IPS-18a (cell line): ENCODE results near the gene SAMD10.

Source experiments
- H3K27ac ChIP-seq: one replicate; pipeline ENCODE4 v1.5.1; 2013; ENCODE audit warnings: low read length
- H3K27me3 ChIP-seq: one replicate; pipeline ENCODE4 v1.6.1; 2013; ENCODE audit warnings: mild to moderate bottlenecking, low read length; ENCODE audit not compliant: control insufficient read depth, insufficient read depth
- H3K36me3 ChIP-seq: one replicate; pipeline ENCODE4 v1.6.1; 2013; ENCODE audit warnings: low read depth, low read length; ENCODE audit not compliant: control insufficient read depth
- H3K4me1 ChIP-seq: one replicate; pipeline ENCODE4 v1.6.1; 2013; ENCODE audit warnings: low read depth, low read length; ENCODE audit not compliant: control insufficient read depth
- H3K4me3 ChIP-seq: one replicate; pipeline ENCODE4 v1.5.1; 2013; ENCODE audit warnings: low read length
- H3K9ac ChIP-seq: one replicate; pipeline ENCODE4 v1.6.1; 2013; ENCODE audit warnings: mild to moderate bottlenecking, low read length, moderate library complexity
- H3K9me3 ChIP-seq: one replicate; pipeline ENCODE4 v1.6.1; 2013; ENCODE audit warnings: low read depth, low read length; ENCODE audit not compliant: control insufficient read depth

Gene SAMD10

DNA sequence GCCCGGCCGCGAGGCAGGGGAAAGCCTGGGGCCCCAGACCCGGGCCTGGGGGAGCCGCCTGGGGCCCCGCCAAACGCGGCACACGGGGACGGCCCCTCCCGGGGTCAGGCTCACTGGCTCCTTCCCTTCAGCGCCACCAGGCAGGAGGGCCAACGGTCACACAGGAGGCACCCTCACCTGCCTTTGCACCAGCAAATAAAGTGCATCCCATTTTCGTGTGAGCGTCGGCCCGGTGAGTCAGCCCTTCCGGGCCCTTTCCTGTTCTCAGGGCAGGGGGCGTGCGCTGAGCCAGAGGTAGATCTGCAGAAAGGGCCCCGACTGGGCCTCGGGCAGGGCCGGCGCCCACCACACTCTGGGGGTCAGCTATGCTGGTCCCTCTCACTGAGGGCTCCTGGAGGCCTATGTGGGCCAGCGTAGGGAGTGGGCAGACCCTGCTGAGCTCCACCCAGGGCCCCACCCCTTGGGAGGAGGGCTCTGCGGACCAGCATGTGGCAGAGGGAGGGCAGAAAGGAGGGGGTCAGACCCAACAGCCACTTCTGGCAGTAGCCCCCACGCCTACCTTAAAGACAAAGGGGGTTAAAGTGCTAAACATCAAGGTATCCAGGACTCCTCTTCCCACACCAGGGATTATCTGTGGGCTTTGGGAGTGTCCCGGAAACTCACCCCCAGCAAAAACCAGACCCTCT, 22.3 kb downstream of the SAMD10 start:
- Histone ChIP-seq H3K9me3 (no peaks in the 10 kb centered on the region), H3K27me3 (no peaks in the 10 kb centered on the region), H3K4me1 (peaks cover 13% of the 10 kb centered on the region), H3K9ac (peak overlapping the region; percentile 83), H3K36me3 (peaks cover 11% of the 10 kb centered on the region), H3K27ac (peak overlapping the region; percentile 85), H3K4me3 (peak overlapping the region; percentile 71)

DNA sequence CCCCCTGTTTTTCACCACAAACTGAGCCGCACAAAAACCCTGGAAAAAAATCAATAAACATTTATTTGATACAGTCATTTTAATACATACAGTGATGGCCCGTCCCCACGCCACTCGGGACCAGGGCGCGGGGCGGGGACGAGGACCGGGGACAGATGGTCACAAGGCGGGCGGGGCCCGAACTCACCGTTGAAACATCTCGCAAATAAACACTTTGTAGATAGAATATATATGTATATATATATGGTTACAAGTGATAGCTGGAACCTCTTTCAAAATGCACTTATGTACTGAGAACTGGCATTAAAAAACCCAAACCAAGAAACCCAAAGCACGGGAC, 22.8 kb downstream of the SAMD10 start:
- Histone ChIP-seq H3K4me1 (peaks cover 13% of the 10 kb centered on the region), H3K36me3 (peaks cover 6% of the 10 kb centered on the region), H3K27me3 (no peaks in the 10 kb centered on the region), H3K27ac (no peak overlapping the region), H3K9me3 (no peaks in the 10 kb centered on the region), H3K4me3 (peak overlapping the region; percentile 71), H3K9ac (peak overlapping the region; percentile 83)

DNA sequence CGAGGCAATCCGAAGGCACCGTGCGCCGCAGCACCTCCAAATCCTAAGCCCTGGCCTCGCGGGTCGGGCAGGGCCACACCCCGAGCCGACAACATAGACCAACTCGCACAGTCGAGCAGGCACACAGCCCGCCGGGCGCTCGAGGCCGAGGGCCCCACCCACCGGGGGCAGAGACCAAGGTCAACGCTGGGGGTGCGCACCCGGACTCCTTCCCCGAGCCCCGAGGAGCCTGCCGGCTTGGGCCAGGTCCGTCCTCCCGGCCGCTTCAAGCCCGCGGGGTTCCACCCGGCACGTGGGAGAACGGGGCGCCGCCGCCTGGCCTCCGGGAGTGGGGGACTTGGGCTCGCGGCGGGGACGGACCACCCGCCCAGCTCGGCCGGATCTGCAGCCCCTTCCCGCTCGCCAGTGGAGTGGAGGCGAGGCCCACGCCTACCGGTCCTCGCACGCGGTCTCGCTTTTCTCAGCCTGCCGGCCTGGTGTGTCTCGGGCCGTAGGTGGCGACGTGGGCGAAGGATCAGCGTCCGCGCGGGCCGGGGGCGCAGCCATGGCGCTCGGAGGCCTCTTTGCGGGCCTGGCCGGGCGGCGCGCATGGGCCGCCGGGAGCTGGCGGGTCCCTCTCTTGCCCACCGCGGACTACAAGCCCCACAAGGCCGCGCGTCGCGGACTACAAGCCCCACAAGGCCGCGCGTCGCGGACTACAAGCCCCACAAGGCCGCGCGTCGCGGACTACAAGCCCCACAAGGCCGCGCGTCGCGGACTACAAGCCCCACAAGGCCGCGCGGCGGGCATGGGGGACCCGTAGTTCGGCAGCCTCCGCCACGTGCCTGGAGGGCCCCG, 23.4 kb downstream of the SAMD10 start, which contains the start of gene UCKL1:
TSS of gene UCKL1 (minus strand) at position 590 of the 837 bp plus-strand sequence. CDS start at position 546, 44 bp downstream.
- Histone ChIP-seq H3K36me3 (no peaks in the 10 kb centered on the region), H3K27ac (peak within 1 kb of the TSS; percentile 85), H3K9me3 (no peaks in the 10 kb centered on the region), H3K27me3 (no peaks in the 10 kb centered on the region), H3K4me1 (peaks cover 13% of the 10 kb centered on the region), H3K4me3 (peak within 1 kb of the TSS; percentile 88), H3K9ac (peak within 1 kb of the TSS; percentile 87)

DNA sequence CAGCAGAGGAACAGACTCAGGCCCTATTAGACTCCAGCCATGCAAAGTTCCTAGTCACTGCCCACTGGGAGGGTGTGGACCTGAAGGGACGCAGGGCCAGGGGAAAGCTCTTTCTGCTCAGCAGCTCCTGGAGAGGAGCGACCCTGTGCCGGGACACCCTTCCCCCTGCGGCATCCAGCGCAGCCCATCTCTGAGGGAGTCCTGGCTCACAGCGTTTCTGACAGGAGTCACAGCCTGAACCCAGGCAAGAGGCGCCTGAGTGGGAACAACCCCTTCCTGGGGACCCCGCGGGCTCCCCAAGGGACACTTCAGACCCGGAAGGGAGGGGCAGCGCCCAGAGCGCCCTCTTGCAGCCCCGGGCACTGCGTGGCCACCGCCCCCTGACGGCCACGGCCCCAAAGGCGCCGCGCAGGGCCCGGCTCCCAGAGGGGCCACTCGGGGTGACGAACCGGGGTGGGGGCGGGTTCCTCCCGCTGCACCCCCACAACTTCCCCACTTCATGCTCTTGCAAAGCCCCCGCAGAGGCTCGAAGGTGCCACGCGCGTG, 24.1 kb downstream of the SAMD10 start:
- Histone ChIP-seq H3K36me3 (no peaks in the 10 kb centered on the region), H3K9me3 (no peaks in the 10 kb centered on the region), H3K27ac (no peak overlapping the region), H3K4me1 (peaks cover 13% of the 10 kb centered on the region), H3K27me3 (no peaks in the 10 kb centered on the region), H3K9ac (peak overlapping the region; percentile 87), H3K4me3 (peak overlapping the region; percentile 88)

DNA sequence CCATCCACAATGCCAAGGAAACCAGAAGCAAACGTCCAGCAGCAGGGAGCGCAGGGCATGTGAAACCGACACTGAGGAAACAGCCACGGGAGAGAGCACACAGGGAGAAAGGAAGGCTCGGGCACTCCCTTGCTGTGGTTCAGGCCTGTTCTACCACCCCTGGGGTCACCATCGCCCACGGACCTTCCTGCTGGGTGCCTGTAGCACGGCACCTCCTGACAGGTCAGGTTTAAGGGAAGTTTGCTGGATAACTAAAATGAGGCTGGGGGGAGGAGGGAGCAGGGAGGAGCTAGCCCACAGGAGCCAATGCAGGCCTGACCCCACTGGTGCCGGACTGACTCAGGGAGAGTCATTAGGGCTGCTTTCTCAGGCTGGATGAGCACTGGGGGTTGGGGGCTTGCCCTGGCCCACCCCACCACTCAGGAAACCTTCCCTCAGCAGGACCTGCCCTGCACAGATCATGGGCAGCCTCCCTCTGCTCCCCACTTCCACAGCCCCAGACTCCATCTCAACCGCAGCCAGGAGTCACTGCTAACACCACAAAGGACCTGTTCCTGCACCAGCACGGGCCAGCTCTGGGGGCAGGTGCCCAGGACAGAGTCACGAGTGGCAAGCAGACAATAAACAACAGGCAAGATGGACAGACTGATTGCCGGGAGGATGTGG, 25.5 kb downstream of the SAMD10 start:
- no peaks in the 10 kb centered on the region for H3K27me3 ChIP-seq
- H3K27ac ChIP-seq: no peak overlapping the region
- no peaks in the 10 kb centered on the region for H3K36me3 ChIP-seq
- H3K9me3 ChIP-seq: no peaks in the 10 kb centered on the region
- H3K4me1 ChIP-seq: peaks cover 14% of the 10 kb centered on the region
- H3K9ac ChIP-seq: no peak overlapping the region
- no peak overlapping the region for H3K4me3 ChIP-seq

DNA sequence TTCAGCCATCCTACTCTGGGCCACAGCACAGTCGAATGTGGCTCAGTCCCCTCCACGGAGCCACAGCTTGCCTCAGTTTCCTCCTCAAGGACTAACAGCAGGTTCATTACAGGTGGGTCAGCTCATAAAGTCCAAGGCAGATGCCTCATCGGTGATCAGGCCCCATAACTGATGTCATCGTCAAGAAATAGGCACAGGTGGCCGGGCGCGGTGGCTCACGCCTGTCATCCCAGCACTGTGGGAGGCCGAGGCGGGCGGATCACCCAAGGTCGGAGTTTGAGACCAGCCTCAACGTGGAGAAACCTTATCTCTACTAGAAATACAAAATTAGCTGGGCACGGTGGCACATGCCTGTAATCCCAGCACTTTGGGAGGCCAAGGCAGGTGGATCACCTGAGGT, 26.7 kb downstream of the SAMD10 start:
- Histone ChIP-seq H3K9me3 (no peaks in the 10 kb centered on the region), H3K4me3 (no peak overlapping the region), H3K36me3 (no peaks in the 10 kb centered on the region), H3K27me3 (no peaks in the 10 kb centered on the region), H3K9ac (no peak overlapping the region), H3K4me1 (peaks cover 11% of the 10 kb centered on the region), H3K27ac (no peak overlapping the region)

DNA sequence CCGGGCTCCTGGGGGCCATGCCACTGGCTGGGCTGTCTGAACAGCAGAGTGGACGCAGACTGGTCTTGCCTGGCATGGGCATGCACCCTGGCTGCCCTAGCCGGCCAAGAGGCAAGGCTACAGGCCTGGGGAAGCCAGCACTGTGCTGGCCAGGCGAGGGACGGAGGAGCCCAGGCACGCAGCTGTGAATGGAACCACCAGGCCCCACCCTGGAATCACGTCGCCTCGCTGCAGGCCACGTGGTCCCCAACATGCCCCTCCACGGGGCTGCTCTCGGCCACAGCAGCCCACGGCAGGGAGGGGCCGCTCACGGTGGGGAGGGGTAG, 27.3 kb downstream of the SAMD10 start:
- H3K27ac ChIP-seq: no peak overlapping the region
- no peak overlapping the region for H3K9ac ChIP-seq
- no peaks in the 10 kb centered on the region for H3K27me3 ChIP-seq
- peaks cover 11% of the 10 kb centered on the region for H3K4me1 ChIP-seq
- H3K4me3 ChIP-seq: no peak overlapping the region
- no peaks in the 10 kb centered on the region for H3K9me3 ChIP-seq
- H3K36me3 ChIP-seq: no peaks in the 10 kb centered on the region

DNA sequence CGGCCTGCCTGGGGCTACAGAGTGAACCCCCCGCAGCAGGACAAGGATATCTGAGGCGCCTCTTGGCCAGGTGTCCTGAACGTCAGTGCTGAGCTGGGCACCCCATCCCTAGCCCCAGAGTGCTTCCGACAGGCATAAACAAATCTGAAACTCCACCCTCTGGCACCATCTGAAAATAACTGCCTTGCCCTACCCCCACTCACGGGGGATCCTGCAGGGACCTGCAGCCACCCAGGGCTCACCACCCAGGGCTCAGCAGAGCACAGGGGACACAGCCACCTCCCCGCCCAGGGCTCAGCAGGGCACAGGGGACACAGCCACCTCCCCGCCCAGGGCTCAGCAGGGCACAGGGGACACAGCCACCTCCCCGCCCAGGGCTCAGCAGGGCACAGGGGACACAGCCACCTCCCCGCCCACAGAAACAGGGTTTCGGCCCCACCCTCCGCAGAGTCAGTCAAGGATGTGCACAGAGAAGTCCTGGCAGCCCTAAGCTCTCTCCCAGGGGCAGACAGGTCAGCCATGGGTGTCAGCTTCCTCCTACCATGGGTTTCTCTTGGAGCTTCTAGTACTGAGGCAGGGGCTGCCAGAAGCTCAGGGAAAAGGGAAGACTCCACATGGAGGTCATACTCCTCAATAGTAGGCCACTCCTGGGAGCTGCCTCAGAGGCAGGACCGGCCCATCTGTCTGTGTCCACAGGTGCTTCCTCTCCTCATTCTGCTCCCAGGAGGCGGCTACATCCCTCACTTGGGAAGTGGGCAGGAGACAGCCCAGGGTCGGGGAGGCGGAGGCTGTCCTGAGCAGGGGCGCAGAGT, 27.8 kb downstream of the SAMD10 start:
- Histone ChIP-seq H3K36me3 (no peaks in the 10 kb centered on the region), H3K9ac (no peak overlapping the region), H3K9me3 (no peaks in the 10 kb centered on the region), H3K4me1 (peaks cover 11% of the 10 kb centered on the region), H3K4me3 (no peak overlapping the region), H3K27ac (no peak overlapping the region), H3K27me3 (no peaks in the 10 kb centered on the region)

DNA sequence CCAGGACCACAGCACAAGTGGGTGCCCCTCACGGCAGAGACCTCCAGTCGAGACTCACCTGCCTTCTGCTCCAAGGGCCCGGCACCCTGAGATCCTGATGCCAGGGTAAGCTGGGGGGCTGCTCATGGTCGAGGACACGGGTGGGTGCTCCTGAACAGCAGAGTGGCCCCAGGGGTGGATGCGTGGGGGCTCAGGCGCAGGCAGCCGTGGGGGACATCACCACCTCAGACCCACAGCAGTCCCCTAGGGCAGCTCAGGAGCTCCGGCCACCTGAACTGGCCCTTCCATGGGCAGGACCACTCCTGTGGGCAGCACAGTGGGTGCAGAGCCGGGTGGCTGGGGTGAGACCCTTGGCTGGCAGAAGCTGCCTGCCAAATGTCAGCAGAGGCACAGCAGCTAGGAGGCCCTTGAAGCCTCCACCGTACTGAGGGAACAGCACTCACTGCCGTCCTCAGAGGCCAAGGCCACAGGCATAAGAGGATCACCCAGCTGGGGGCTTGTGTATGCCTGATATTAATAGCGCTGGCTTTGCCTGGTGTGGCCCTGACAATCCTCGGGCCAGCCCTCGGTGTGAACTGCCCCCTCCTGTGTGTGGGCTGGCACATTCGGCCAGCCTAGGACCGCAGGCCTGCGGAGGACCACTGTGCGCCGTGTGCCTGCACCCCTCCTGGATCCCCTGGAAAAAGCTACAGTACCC, 28.6 kb downstream of the SAMD10 start:
- H3K27me3 ChIP-seq: no peaks in the 10 kb centered on the region
- no peak overlapping the region for H3K9ac ChIP-seq
- peaks cover 11% of the 10 kb centered on the region for H3K4me1 ChIP-seq
- H3K36me3 ChIP-seq: peaks cover under 1% of the 10 kb centered on the region
- no peak overlapping the region for H3K4me3 ChIP-seq
- no peaks in the 10 kb centered on the region for H3K9me3 ChIP-seq
- H3K27ac ChIP-seq: no peak overlapping the region

DNA sequence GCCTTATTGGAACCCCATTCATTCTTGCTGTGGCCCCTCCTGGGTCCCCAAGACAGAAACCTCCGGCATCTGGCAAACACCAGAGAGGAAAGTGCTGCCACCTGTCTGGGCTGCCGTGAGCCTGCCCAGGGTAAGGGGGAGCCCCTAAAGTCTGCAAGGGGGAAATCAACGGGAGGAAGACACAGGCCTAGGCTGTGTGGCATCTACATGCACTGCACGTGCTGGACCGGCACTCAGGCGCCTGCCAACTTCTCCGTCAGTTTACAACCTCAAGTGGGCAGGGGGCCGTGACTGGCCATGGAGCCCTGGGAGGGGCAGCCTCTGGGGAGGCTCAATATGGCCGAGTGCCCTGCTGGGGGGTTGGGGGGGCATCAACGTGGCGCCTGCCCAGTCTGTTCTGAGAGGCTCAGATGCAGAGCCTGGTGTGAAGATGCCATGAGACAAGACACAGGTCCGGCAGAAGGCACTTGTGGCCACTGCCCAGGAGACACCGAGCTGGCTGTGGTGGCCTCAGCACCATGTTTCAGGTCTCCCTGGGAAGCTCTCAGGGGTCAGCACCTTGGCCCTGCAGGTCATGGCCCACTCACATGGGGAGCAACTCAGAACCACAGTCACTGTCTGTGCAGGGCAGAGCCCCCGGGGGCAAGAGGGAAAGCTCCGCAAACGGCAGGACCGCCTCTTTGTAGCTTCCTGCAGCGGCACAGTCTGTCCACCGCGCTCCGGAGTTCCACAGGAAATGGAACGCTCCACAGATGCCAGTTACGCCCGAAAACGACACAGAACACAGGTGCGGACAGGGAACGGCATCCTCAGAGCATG, 31.6 kb downstream of the SAMD10 start:
- Histone ChIP-seq H3K4me1 (peaks cover 11% of the 10 kb centered on the region), H3K27me3 (no peaks in the 10 kb centered on the region), H3K9ac (no peak overlapping the region), H3K9me3 (no peaks in the 10 kb centered on the region), H3K27ac (no peak overlapping the region), H3K4me3 (no peak overlapping the region), H3K36me3 (peaks cover 22% of the 10 kb centered on the region)
